HG02870 (cell line): ENCODE measurements around the gene NEO1.

Source experiments
- ATAC-seq: cut with Tn5 transposase; IDR thresholded peaks from one replicate; pipeline ENCODE4 v1.9.1; 2021; ENCODE audit warnings: mild to moderate bottlenecking, moderate library complexity; ENCODE audit not compliant: unreplicated experiment

NEO1 gene, protein sequence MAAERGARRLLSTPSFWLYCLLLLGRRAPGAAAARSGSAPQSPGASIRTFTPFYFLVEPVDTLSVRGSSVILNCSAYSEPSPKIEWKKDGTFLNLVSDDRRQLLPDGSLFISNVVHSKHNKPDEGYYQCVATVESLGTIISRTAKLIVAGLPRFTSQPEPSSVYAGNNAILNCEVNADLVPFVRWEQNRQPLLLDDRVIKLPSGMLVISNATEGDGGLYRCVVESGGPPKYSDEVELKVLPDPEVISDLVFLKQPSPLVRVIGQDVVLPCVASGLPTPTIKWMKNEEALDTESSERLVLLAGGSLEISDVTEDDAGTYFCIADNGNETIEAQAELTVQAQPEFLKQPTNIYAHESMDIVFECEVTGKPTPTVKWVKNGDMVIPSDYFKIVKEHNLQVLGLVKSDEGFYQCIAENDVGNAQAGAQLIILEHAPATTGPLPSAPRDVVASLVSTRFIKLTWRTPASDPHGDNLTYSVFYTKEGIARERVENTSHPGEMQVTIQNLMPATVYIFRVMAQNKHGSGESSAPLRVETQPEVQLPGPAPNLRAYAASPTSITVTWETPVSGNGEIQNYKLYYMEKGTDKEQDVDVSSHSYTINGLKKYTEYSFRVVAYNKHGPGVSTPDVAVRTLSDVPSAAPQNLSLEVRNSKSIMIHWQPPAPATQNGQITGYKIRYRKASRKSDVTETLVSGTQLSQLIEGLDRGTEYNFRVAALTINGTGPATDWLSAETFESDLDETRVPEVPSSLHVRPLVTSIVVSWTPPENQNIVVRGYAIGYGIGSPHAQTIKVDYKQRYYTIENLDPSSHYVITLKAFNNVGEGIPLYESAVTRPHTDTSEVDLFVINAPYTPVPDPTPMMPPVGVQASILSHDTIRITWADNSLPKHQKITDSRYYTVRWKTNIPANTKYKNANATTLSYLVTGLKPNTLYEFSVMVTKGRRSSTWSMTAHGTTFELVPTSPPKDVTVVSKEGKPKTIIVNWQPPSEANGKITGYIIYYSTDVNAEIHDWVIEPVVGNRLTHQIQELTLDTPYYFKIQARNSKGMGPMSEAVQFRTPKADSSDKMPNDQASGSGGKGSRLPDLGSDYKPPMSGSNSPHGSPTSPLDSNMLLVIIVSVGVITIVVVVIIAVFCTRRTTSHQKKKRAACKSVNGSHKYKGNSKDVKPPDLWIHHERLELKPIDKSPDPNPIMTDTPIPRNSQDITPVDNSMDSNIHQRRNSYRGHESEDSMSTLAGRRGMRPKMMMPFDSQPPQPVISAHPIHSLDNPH (N-terminal part only)

DNA sequence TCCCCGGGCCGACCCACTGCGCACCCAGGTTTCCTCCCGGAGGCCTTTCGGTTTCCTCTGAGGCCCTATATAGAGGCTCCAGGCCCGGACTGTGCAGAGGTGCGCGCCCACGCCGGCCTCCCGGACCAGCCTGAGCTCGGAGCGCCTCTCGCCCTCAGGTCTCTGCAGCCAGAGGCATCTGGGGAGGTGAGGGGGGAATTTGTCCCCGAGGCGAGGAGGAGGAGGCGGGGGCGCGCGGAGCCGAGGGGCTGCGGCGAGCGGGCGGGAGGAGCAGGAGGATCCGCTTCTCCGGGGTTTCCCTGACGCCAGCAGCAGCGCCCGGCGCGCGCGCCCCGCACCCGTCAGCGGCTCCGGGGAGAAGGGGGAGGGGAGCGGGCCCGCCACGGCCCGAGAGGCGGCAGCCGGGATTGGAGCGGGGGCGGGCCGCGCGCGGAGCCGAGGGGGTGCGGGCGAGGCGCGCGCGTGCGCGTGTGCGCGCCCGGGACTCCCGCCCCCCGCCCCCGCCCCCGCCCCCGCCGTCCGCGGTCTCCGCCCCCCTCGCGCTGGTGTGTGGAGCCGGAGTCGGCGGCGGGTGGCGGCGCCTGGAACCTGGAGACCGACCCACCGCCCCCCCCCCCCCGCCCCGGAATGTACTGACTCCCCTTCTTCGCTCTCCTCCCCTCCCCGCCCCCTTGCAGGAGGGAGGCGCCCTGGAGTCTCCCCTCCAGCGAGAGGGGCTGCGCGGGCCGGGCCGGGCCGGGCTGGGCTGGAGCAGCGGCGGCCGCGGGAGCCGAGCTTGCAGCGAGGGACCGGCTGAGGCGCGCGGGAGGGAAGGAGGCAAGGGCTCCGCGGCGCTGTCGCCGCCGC lies at the start of gene NEO1:
NEO1 (plus strand) TSS at position 657 of the 846 bp plus-strand sequence. CDS start 213 bp downstream, outside the sequence.
- peak; percentile 65 for ATAC-seq

DNA sequence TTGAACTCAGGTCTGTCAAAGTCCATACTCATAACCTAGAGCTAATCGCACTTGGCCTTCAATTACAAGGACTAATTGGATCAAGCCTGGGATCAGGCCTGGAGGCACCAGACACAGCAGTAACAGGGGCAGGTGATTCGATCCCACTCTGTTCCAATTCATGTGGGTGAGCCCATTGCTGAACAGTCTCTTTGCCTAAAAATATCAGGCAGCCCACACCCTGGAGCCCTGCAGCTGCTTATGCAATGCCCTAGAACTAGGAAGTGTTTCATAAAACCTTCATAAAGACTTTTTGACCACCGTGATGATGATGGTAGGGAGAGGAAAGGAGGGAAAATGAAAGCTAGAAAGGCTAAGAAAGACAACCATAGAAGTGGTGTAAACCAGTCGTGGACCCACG lies 47.8 kb upstream of the NEO1 start:
- ATAC-seq = no peak

DNA sequence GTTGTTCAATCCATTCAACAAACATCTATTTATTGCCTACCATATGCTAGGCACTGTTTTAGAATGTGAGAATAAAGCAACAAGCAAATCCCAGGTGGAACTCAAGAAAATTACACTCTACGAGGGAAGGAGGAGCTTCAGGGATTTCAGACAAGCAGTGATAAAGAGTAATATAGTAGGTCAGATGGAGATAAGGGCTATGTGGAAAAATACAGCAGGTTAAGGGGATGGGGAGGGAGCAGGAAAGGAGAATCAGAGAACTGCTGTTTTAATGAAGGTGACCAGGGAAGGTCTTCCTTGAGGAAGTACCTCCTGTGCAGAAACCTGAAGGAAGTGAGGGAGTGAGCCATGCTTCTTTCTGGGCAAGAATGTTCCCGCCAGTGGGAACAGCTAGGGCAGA lies 47.2 kb upstream of the NEO1 start:
- no peak for ATAC-seq

DNA sequence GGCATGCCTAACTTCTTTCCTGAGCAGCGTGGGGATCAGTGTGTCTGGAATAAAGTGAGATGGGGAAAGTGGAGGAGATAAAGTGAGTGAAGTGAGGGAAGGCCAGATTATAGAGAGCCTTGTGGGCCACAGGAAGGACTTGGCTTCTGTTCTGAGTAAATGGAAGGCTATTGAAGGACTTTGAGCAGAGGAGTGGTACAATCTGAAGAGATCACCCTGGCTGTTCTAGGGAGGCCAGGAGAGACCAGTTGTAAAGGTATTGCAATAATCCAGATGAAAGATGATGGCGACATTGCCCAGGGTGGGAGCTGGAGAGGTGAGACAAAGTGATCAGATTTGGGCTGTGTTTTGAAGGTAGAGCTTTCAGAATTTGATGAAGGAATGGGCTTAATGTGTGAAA lies 46.8 kb upstream of the NEO1 start:
- no peak for ATAC-seq

DNA sequence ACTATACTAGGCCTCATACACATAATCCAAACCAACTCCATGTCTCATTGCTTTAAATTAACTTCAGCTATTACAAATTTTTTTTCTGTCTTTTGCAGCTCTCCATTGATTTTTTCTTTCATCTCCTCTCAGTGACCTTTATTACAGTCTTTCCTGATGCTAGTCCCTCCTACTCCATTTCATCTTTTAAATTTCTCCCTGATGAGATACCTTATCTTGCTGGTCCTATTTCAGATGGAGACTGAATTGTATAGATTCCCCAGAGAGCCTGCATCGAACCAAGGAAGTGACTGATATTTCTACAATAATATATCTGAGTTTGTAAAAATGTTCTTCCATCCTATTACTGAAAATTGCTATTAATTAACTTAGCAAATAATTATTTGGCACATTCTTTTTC lies 45.7 kb upstream of the NEO1 start:
- no peak for ATAC-seq

DNA sequence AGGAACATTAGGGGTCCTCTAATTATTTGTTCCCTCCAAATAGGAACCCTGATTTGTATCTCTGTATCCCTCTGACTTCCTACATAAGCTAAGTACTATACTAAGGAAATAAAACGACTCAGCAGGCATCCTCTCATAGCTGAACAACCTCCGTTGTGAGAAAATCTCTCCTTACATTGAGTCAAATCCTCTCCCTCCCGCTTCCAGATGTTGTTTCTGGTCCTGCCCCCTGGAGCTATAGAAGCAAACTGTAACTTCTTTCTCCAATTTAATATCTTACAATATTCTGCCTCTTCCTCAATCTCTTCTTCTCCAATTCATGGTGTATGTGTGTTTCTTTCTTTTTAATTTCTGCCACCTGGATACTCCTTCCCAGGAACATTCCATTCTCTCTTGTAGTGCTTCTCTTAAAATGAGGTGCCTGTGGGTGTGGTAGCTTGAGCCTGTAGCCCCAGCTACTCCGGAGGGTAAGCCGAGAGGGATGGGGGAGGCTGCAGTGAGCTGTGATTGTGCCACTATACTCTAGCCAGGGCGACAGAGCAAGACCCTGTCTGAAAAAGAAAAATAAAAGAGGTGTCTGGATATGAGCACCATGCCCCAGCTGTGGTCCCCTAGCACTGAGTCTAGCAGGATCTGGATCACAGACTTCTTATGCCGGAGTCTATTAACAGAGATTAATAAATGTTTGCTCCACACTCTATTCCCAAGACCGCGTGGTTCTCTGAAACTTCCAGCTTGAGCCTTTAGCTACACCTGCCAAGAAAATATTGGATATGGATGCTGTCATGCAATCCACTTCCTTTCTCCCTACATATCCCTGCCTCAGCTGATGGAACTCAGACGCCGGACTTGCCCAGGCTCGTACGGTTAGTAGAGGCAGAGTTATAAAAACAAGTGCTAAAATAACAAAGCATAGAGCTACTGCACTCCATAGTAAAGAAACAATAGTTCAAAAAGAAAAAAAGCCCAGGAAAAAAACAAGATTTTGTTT lies 42.9 kb upstream of the NEO1 start:
- no peak for ATAC-seq

DNA sequence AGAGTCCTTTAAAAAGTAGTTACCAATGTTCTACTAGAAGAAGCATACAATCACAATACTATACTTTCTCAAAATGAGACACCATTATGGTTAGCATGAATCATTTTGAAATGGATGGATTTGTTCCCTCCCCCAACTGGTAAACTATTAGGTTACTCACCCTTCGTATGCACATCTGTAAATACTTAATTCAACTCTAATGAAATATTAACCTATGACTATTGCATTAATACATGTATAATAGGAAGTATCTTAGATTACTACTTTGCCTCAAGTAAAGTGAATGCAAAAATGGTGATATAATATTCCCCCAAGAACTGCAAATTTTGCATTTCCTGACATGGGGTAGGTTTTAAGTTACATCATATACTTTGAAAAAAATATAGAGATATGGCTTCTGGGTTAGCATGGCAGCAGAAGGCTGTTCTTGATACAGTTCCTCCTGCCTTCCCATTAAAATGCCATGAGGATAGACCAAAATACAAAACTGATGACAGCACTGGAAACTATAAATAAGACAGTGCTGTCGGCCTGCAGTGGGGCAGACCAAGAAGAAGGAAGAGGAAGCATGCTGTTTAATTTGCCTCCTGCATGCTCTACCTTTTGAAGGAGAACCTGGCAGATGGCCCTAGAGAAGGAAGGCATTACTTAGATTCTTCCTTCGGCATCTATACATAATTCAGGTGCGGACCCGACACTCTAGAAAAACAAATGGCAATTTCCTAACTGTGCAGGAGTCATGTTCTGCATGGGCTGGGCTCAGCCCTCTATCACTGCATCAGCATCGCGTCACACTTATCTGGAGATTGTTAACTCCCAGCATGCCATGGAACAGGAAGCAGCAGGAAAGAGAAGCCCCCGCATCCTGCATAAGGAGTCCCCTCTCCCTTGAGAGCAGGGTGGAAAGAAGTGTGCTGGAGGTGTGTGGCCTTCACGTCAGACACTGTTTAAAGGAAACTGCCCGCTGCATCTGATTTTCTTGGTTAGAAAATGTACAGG lies 41.8 kb upstream of the NEO1 start:
- ATAC-seq = no peak

DNA sequence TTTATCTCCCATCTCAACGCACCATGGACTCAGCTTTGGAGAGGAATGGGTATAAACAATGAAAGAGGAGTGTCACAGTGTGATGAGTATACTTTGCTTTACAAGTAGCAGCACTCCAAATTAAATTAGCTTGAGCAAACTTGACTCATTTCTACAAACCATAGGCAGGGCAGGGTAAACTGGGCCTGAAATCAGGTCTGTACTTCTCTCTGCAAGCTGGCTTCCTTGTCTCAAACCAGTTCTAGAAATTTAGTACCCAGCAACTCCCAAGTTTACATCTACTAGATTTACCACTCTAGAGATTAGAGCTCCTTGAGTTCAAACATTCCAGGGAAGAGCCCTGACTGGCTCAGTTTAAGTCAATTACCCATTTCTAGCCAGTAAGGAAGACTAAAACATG lies 37.4 kb upstream of the NEO1 start:
- no peak for ATAC-seq

DNA sequence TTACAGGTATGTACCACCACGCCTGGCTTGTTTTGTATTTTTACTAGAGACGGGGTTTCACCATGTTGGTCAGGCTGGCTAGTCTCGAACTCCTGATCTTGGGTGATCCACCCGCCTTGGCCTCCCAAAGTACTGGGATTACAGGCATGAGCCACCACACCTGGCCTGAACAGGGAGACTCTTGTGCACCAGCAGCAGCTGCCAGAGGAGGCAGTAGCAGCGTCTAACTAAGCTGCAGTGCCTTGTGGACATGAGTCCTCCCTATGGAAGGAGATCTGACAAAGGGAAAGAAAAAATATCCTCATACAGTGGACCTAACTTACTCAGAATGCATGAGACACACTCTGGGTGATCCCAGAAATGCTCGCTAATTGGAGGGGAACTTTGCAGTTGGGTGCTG lies 36.8 kb upstream of the NEO1 start:
- ATAC-seq = no peak

DNA sequence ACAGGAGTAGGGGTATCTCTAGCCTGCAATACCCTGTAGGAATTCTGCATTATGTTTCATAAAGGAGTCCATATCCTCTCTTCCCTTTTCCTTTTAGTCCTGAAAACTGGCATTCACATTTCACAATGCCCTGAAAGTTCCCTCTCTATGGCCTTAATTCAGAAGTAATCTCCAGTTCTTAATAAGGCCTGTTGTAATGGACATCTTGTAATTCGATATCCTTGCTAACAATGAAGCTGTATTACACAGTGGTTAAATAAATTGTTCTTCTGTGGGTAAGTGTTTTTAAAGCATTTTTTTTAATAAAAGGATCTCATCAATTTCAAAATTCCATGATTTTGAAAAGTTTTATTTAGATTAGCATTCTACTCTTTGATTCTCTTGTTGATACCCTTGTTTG lies 34.3 kb upstream of the NEO1 start:
- ATAC-seq = no peak

DNA sequence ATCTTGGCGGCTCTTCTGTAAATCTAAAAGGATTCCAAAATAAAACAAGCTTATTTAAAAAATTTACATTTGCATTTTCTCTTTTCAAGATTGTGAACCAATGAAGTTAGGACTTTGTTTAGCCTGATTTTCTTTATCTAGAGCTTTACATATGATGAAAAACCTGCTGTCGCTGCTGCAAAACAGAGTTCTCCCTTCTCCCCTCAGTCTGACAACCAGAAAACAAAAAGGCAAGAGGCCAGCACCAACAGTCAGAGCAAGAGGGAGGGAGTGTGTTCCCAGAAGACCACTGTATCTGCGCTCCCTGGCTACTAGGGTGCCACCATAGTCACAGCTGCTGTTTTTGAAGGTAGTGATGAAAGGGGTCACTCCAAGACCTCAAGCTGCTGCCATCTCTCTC lies 33.1 kb upstream of the NEO1 start:
- no peak for ATAC-seq

DNA sequence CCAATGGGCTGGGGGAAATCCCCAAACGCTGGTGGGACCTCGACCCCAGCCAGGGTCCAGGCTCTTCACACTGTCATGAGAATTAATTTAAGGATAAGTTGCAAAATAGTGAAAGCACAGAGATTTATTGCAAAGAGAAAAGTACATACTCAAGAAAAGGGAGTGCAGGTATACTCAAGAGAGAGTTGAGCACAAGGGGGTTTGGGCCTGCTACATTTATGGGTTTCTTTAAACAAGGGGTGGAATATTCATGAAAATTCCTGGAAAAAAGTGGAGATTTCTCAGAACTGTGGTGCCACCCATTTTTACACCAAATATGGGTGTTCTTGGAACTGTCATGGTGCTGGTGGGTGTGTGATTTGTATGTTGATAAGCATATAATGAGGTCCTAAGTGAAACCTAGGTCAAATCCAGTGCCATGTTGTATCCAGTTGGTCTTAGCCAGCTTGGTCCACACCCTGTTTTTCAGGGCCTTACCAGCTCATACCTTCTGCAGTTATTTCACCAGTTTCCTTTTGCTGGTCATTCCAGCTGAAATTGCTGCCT lies 32.6 kb upstream of the NEO1 start:
- no peak for ATAC-seq

DNA sequence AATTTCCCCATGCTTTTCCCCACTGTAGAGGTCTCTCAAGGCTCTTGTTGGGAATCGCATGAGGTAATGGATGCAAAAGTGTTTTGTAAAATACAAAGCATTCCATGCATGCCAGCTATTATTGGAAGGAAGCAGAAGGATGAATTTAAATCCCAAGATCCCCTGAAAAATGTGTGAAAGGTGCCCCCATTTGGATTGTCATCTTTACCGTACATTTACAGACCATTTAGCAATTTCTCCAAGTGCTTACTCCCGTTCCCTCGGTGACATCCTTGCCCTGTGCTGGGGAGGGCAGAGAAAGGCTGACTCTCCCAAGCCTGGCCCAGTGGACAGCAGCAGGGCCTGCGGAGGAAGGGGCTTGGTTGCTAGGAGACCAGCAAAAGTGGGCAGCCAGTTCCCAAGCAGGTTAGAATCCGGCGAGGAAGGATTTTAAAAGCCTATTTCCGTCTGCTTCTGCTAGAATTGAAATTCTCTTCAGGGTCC lies 31.1 kb upstream of the NEO1 start:
- no peak for ATAC-seq

DNA sequence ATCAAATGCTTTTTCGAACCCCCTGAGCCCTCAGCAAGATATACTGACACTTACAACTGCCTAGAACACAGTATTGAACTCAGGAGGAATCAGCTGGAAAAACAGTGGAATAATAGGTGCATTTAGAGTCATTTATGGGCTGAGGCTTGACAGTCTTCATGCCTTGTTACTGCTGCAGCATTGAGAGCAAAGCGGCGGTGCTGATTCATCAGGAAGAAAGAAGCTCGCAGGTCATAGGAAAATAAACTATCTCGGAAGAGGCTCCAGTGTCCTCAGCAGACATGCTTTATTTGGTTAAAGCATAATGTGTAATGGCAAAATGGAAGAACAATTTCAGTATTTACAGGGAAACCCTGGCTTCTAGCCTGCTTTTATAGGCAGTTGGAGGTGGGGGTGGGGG lies 30.1 kb upstream of the NEO1 start:
- no peak for ATAC-seq

DNA sequence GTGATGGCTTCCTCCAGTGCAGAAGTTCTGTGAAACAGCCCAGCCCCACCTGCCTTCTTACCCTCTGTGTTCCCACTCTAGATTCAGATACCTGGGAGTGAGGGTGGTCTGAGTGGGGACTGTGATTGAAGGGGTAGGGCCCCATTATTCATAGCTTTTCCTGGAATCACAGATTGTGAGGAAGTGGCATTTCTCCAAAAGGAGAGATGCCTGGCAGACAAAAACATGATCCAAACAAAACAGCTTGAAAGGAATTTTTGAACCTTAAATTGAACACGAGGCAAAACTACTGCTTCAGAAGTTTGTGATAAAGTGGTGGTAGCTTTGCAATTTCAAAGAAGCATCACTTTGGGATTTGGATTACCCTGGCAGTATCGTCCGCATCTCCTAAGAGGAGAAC lies 29.2 kb upstream of the NEO1 start:
- no peak for ATAC-seq

DNA sequence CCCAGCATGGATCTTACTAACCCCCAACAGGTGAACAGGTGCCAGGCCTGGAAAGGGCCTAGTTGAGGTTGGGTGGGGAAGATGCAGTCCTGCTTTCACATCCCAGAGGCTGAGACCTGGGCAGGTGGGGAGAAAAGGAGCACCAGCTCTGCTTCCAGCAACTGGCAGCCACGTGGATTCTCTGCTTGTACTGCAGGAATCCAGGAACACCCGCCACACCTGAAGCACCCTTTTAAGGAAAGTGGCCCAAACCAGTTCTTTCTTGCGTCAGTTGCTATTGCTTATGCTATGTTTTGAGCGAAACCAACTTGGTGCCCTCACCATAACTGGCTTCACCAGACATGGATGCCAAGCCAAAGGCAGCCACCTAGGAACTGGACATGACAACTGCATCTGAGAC lies 28.1 kb upstream of the NEO1 start:
- ATAC-seq = no peak

DNA sequence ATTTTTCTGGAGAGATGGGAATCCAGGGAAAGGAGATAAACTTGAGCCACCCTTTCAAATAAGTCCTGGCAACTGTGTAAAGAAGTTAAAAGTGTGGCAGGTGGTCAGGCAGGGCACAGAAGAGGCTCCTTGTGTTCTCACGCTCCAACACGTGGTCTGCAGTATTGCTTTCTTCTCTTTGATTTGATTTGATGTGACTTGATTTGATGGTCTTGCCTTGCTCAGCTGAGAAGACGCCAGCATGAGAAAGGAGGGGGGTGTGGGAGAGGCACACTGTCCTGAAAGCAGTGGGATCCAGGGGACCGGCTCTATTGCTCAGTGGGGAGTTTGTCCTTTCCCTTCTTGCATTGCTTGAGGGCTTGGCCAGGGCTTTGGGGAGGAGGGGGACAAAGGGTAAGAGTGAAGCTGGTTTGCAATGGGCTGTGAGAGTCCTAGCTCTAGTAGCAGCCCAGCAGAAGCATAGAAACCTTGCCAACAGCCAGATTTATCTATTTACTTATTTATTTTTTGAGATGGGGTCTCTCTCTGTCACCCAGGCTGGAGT lies 25.7 kb upstream of the NEO1 start:
- ATAC-seq = no peak
